ENCODE measurements around the gene ANGPT4. TPM values are rescaled to one million over a fixed set of nuclear protein-coding genes. Genes with fewer than 3 reads are reported as not detected.

Gene ANGPT4
- total and polyA plus RNA-seq, 4 donors = 0.02 to 0.67 (median 0.65) TPM; not detected in 1

- Histone ChIP-seq H3K27me3 (ENCODE audit: control insufficient read depth in 3 of 3, insufficient read depth in 3 of 3, low read length in 2 of 3) (peaks cover 0 to 3% (median 0%) of the 10 kb centered on the region in 3 donors), H3K9me3 (ENCODE audit: control insufficient read depth in 4 of 4, insufficient read depth in 3 of 4, low read length in 3 of 4) (peaks cover 0 to 3% (median 0%) of the 10 kb centered on the region in 4 donors), H3K4me3 (no peak overlapping the region), H3K27ac (ENCODE audit: low read depth in 1 of 2, low read length in 1 of 2) (no peak overlapping the region), H3K36me3 (ENCODE audit: control insufficient read depth in 4 of 4, insufficient read depth in 4 of 4, low read length in 4 of 4) (no peaks in the 10 kb centered on the region), H3K9ac (ENCODE audit: insufficient read depth in 1 of 2, low read length in 2 of 2) (no peak overlapping the region), H3K4me1 (ENCODE audit: control insufficient read depth in 5 of 5, insufficient read depth in 5 of 5, low read length in 5 of 5) (no peaks in the 10 kb centered on the region)
- no peak for ATAC-seq (ENCODE audit: insufficient read depth, low FRiP score)
- no peak for TF ChIP-seq CTCF (IDR thresholded peaks at IDR 0.05; ENCODE audit: control extremely low read depth, extremely low read depth)
- 86 to 88% methylated on average over 9 of the region's 9 CpGs for WGBS, 2 donors
- no peak for DNase-seq
Measured at GRCh38 chr20:944148-944547, 28.0 kb upstream of the ANGPT4 start.

GRCh38 chr20:942611-943010, 26.5 kb upstream of the ANGPT4 start:
- H3K4me1 ChIP-seq (ENCODE audit: control insufficient read depth in 5 of 5, insufficient read depth in 5 of 5, low read length in 5 of 5) = no peaks in the 10 kb centered on the region
- WGBS, 2 donors = 81 to 86% methylated on average over 7 of the region's 7 CpGs
- no peak for ATAC-seq (ENCODE audit: insufficient read depth, low FRiP score)
- H3K9me3 ChIP-seq (ENCODE audit: control insufficient read depth in 4 of 4, insufficient read depth in 3 of 4, low read length in 3 of 4) = peaks cover 0 to 4% (median 0%) of the 10 kb centered on the region in 4 donors
- no peak overlapping the region for H3K27ac ChIP-seq (ENCODE audit: low read depth in 1 of 2, low read length in 1 of 2)
- DNase-seq = no peak
- peaks cover 0 to 3% (median 0%) of the 10 kb centered on the region in 3 donors for H3K27me3 ChIP-seq (ENCODE audit: control insufficient read depth in 3 of 3, insufficient read depth in 3 of 3, low read length in 2 of 3)
- H3K9ac ChIP-seq (ENCODE audit: insufficient read depth in 1 of 2, low read length in 2 of 2) = no peak overlapping the region
- no peaks in the 10 kb centered on the region for H3K36me3 ChIP-seq (ENCODE audit: control insufficient read depth in 4 of 4, insufficient read depth in 4 of 4, low read length in 4 of 4)
- no peak for TF ChIP-seq CTCF (IDR thresholded peaks at IDR 0.05; ENCODE audit: control extremely low read depth, extremely low read depth)
- no peak overlapping the region for H3K4me3 ChIP-seq

- Histone ChIP-seq H3K9me3 (ENCODE audit: control insufficient read depth in 4 of 4, insufficient read depth in 3 of 4, low read length in 3 of 4) (peaks cover 0 to 4% (median 0%) of the 10 kb centered on the region in 4 donors), H3K9ac (ENCODE audit: insufficient read depth in 1 of 2, low read length in 2 of 2) (no peak overlapping the region), H3K4me1 (ENCODE audit: control insufficient read depth in 5 of 5, insufficient read depth in 5 of 5, low read length in 5 of 5) (no peaks in the 10 kb centered on the region), H3K36me3 (ENCODE audit: control insufficient read depth in 4 of 4, insufficient read depth in 4 of 4, low read length in 4 of 4) (no peaks in the 10 kb centered on the region), H3K27me3 (ENCODE audit: control insufficient read depth in 3 of 3, insufficient read depth in 3 of 3, low read length in 2 of 3) (peaks cover 0 to 3% (median 0%) of the 10 kb centered on the region in 3 donors), H3K4me3 (no peak overlapping the region), H3K27ac (ENCODE audit: low read depth in 1 of 2, low read length in 1 of 2) (no peak overlapping the region)
- ATAC-seq (ENCODE audit: insufficient read depth, low FRiP score) (no peak), DNase-seq (no peak)
- TF ChIP-seq CTCF (IDR thresholded peaks at IDR 0.05; ENCODE audit: control extremely low read depth, extremely low read depth) = no peak
- WGBS, 2 donors = 70 to 80% methylated on average over 5 of the region's 5 CpGs
Measured at GRCh38 chr20:940926-941325, 24.8 kb upstream of the ANGPT4 start.

GRCh38 chr20:939606-940005, 23.5 kb upstream of the ANGPT4 start:
- no peaks in the 10 kb centered on the region for H3K4me1 ChIP-seq (ENCODE audit: control insufficient read depth in 5 of 5, insufficient read depth in 5 of 5, low read length in 5 of 5)
- peaks cover 0 to 3% (median 0%) of the 10 kb centered on the region in 3 donors for H3K27me3 ChIP-seq (ENCODE audit: control insufficient read depth in 3 of 3, insufficient read depth in 3 of 3, low read length in 2 of 3)
- 92 to 96% methylated on average over 5 of the region's 5 CpGs for WGBS, 2 donors
- H3K9me3 ChIP-seq (ENCODE audit: control insufficient read depth in 4 of 4, insufficient read depth in 3 of 4, low read length in 3 of 4) = peaks cover 0 to 4% (median 0%) of the 10 kb centered on the region in 4 donors
- ATAC-seq (ENCODE audit: insufficient read depth, low FRiP score) (no peak), DNase-seq (no peak)
- H3K27ac ChIP-seq (ENCODE audit: low read depth in 1 of 2, low read length in 1 of 2) = no peak overlapping the region
- no peak overlapping the region for H3K4me3 ChIP-seq
- no peak overlapping the region for H3K9ac ChIP-seq (ENCODE audit: insufficient read depth in 1 of 2, low read length in 2 of 2)
- no peak for TF ChIP-seq CTCF (IDR thresholded peaks at IDR 0.05; ENCODE audit: control extremely low read depth, extremely low read depth)
- H3K36me3 ChIP-seq (ENCODE audit: control insufficient read depth in 4 of 4, insufficient read depth in 4 of 4, low read length in 4 of 4) = no peaks in the 10 kb centered on the region
